Kidney (tissue), 14 donors: ENCODE results near the gene PRKCD. TPM values are rescaled to one million over a fixed set of nuclear protein-coding genes. Genes with fewer than 3 reads are reported as not detected.

ENCODE experiments used
- DNase-seq, 5 donors: peaks; one replicate each; pipeline ENCODE4 v3.0.0-alpha.2; 2013 to 2020
- FAIRE-seq: peaks from 2 replicates; lab custom pipeline; 2012; peaks lifted over from hg19 to GRCh38; lab: Jason Lieb, UNC
- H3K27ac ChIP-seq, 2 donors: one replicate each; pipeline ENCODE4 v1.7.0; 2013; ENCODE audit warnings: low read depth in 2 of 2, low read length in 2 of 2, inconsistent platforms in 1 of 2
- H3K27me3 ChIP-seq: one replicate; pipeline ENCODE4 v1.7.1; 2013; ENCODE audit warnings: low read length, inconsistent platforms; ENCODE audit not compliant: control insufficient read depth, insufficient read depth
- H3K36me3 ChIP-seq, 3 donors: one replicate each; pipeline versions ENCODE4 v1.7.0 to v1.7.1; 2013; ENCODE audit warnings: low read length in 3 of 3, control low read depth in 1 of 3, inconsistent platforms in 1 of 3; ENCODE audit not compliant: insufficient read depth in 3 of 3, control insufficient read depth in 2 of 3
- H3K4me1 ChIP-seq, 3 donors: one replicate each; pipeline versions ENCODE4 v1.7.0 to v1.7.1; 2013; ENCODE audit warnings: low read length in 3 of 3, inconsistent platforms in 1 of 3, low read depth in 1 of 3; ENCODE audit not compliant: control insufficient read depth in 2 of 3, insufficient read depth in 2 of 3
- H3K4me3 ChIP-seq, 3 donors: one replicate each; pipeline versions ENCODE4 v1.7.0 to v1.8.1; 2013; ENCODE audit warnings: low read length in 3 of 3, control low read depth in 1 of 3, inconsistent platforms in 1 of 3
- H3K9ac ChIP-seq, 3 donors: one replicate each; pipeline versions ENCODE4 v1.7.0 to v1.7.1; 2013; ENCODE audit warnings: low read length in 3 of 3, control low read depth in 1 of 3, inconsistent platforms in 1 of 3
- H3K9me3 ChIP-seq, 3 donors: one replicate each; pipeline versions ENCODE4 v1.7.0 to v1.7.1; 2013; ENCODE audit warnings: low read length in 3 of 3, control low read depth in 1 of 3, inconsistent platforms in 1 of 3; ENCODE audit not compliant: control insufficient read depth in 2 of 3, insufficient read depth in 1 of 3
- intact Hi-C: fragments of 100-400 bp; cut with DNase I; formaldehyde crosslinking; loops from one replicate; pipeline ENCODE4 v1.11.1; 2022
- polyA plus RNA-seq: library from polyadenylated mRNA; stranded (reverse); fragments of 350-450 nt; fragmentation: Illumina TruSeq; extraction: RNeasy Lipid Tissue Mini Kit (QIAGEN cat#74804); gene quantifications from one replicate; pipeline ENCODE4 v1.2.3, GENCODE V29; 2014; ENCODE audit warnings: low read depth, low replicate concordance; ENCODE audit not compliant: insufficient read depth
- total RNA-seq: library from RNA; stranded (reverse); fragmentation: NEBNext Ultra II Directional; extraction: Animal tissue kit (Norgen Biotek cat#: 25700); gene quantifications from one replicate; pipeline ENCODE4 v1.2.1, GENCODE V29; 2021
- TF ChIP-seq, protein P1 (sequence below): IDR thresholded peaks from 3 replicates; pipeline ENCODE4 v1.5.1; 2012; ENCODE audit warnings: mild to moderate bottlenecking, moderate library complexity, borderline replicate concordance; ENCODE audit not compliant: insufficient read depth; ENCODE audit errors: extremely low read depth
- donor health status: control.
- donor health status: control.
- donor health status: control.
- donor health status: control.
- donor health status: control.
- donor health status: DM: yes; HTN: yes; CAD: no.
- donor health status: Normal renal cell carcinoma (clear cell type).

PRKCD gene
- total and polyA plus RNA-seq, 2 donors from 2014 or later = 26.6 to 29.1 TPM

GRCh38 chr3:53189276-53189675, 28.3 kb downstream of the PRKCD start:
- intact Hi-C loops = no loop called here
- Histone ChIP-seq H3K4me1 (peaks cover 0 to 5% (median 0%) of the 10 kb centered on the region in 3 donors), H3K36me3 (peaks cover 3 to 29% (median 28%) of the 10 kb centered on the region in 3 donors), H3K4me3 (no peak overlapping the region), H3K27ac (no peak overlapping the region), H3K9ac (no peak overlapping the region), H3K9me3 (no peaks in the 10 kb centered on the region), H3K27me3 (no peaks in the 10 kb centered on the region)
- TF ChIP-seq, protein P1, sequence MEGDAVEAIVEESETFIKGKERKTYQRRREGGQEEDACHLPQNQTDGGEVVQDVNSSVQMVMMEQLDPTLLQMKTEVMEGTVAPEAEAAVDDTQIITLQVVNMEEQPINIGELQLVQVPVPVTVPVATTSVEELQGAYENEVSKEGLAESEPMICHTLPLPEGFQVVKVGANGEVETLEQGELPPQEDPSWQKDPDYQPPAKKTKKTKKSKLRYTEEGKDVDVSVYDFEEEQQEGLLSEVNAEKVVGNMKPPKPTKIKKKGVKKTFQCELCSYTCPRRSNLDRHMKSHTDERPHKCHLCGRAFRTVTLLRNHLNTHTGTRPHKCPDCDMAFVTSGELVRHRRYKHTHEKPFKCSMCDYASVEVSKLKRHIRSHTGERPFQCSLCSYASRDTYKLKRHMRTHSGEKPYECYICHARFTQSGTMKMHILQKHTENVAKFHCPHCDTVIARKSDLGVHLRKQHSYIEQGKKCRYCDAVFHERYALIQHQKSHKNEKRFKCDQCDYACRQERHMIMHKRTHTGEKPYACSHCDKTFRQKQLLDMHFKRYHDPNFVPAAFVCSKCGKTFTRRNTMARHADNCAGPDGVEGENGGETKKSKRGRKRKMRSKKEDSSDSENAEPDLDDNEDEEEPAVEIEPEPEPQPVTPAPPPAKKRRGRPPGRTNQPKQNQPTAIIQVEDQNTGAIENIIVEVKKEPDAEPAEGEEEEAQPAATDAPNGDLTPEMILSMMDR = no peak
- no peak for FAIRE-seq
- DNase-seq = peak in 1 of 5 donors; percentile 18

- H3K36me3 ChIP-seq = peaks cover 3 to 28% (median 24%) of the 10 kb centered on the region in 3 donors
- intact Hi-C loops = loop anchor here (10.0 kb wide), 1 partner anchor 56 kb away; the partner anchor contains the start of gene RFT1
- no peaks in the 10 kb centered on the region for H3K27me3 ChIP-seq
- no peak overlapping the region for H3K9ac ChIP-seq
- TF ChIP-seq, protein P1 = no peak
- H3K4me3 ChIP-seq = no peak overlapping the region
- DNase-seq = no peak
- H3K9me3 ChIP-seq = no peaks in the 10 kb centered on the region
- H3K4me1 ChIP-seq = peaks cover 0 to 9% (median 0%) of the 10 kb centered on the region in 3 donors
- FAIRE-seq = no peak
- H3K27ac ChIP-seq = no peak overlapping the region
These were observed 29.6 kb downstream of the PRKCD start for GRCh38 chr3:53190659-53191058.

GRCh38 chr3:53191836-53192480, 30.9 kb downstream of the PRKCD start:
- TF ChIP-seq, protein P1 = no peak
- peaks cover 0 to 11% (median 0%) of the 10 kb centered on the region in 3 donors for H3K4me1 ChIP-seq
- no peak overlapping the region for H3K9ac ChIP-seq
- no peak for FAIRE-seq
- no peaks in the 10 kb centered on the region for H3K9me3 ChIP-seq
- no peaks in the 10 kb centered on the region for H3K27me3 ChIP-seq
- no peak overlapping the region for H3K4me3 ChIP-seq
- peak in 1 of 5 donors; percentile 56 for DNase-seq
- intact Hi-C loops = loop anchor here (10.0 kb wide), 1 partner anchor 57 kb away; the partner anchor contains the start of gene RFT1
- H3K36me3 ChIP-seq = peaks cover 3 to 24% (median 16%) of the 10 kb centered on the region in 3 donors
- H3K27ac ChIP-seq = no peak overlapping the region
